ENCODE results near the gene NDUFV1. TPM values are rescaled to one million over a fixed set of nuclear protein-coding genes. Genes with fewer than 3 reads are reported as not detected.

The NDUFV1 gene
- total RNA-seq, 2 donors from 2014 or later: 424 to 522 TPM

- Histone ChIP-seq H3K4me1 (no peaks in the 10 kb centered on the region), H3K4me3 (no peak overlapping the region), H3K27me3 (no peaks in the 10 kb centered on the region), H3K9me3 (no peaks in the 10 kb centered on the region), H3K27ac (no peak overlapping the region), H3K36me3 (no peaks in the 10 kb centered on the region)
- no peak for DNase-seq (ENCODE audit: low spot score)
- no peak for TF ChIP-seq CTCF (IDR thresholded peaks at IDR 0.05)
These were observed 29.8 kb upstream of the NDUFV1 start for GRCh38 chr11:67576735-67577475.

- no peak for DNase-seq (ENCODE audit: low spot score)
- no peak for TF ChIP-seq CTCF (IDR thresholded peaks at IDR 0.05)
- no peaks in the 10 kb centered on the region for H3K9me3 ChIP-seq
- H3K4me1 ChIP-seq: peaks cover 0 to 6% of the 10 kb centered on the region in 2 donors
- no peaks in the 10 kb centered on the region for H3K36me3 ChIP-seq
- no peaks in the 10 kb centered on the region for H3K27me3 ChIP-seq
- H3K27ac ChIP-seq: no peak overlapping the region
- H3K4me3 ChIP-seq: no peak overlapping the region
These were observed 28.8 kb upstream of the NDUFV1 start for GRCh38 chr11:67577951-67578350.

- no peaks in the 10 kb centered on the region for H3K9me3 ChIP-seq
- H3K27ac ChIP-seq: no peak overlapping the region
- H3K36me3 ChIP-seq: peaks cover 15% of the 10 kb centered on the region
- H3K27me3 ChIP-seq: no peaks in the 10 kb centered on the region
- no peak for TF ChIP-seq CTCF (IDR thresholded peaks at IDR 0.05)
- H3K4me3 ChIP-seq: no peak overlapping the region
- peaks cover 0 to 20% of the 10 kb centered on the region in 2 donors for H3K4me1 ChIP-seq
- no peak for DNase-seq (ENCODE audit: low spot score)
These were observed 25.3 kb upstream of the NDUFV1 start for GRCh38 chr11:67581469-67581868.

GRCh38 chr11:67582011-67582410, 24.7 kb upstream of the NDUFV1 start:
- H3K27ac ChIP-seq: no peak overlapping the region
- DNase-seq (ENCODE audit: low spot score): no peak

GRCh38 chr11:67583247-67584204, 23.2 kb upstream of the NDUFV1 start, which contains the start of gene GSTP1:
TSS of gene GSTP1 (plus strand) at chr11:67583812. CDS start at chr11:67583844, 32 bp downstream.
- TF ChIP-seq CTCF (IDR thresholded peaks at IDR 0.05): peak; percentile 81 to 88
- Histone ChIP-seq H3K27me3 (no peaks in the 10 kb centered on the region), H3K27ac (peak within 1 kb of the TSS; percentile 98 to 99), H3K36me3 (peaks cover 26% of the 10 kb centered on the region), H3K4me1 (peaks cover 0 to 20% of the 10 kb centered on the region in 2 donors), H3K9me3 (no peaks in the 10 kb centered on the region), H3K4me3 (peak within 1 kb of the TSS; percentile 86 to 89)
- DNase-seq (ENCODE audit: low spot score): peak; percentile 93

More at GRCh38 chr11:67582011-67582410, 24.7 kb upstream of the NDUFV1 start:
- Histone ChIP-seq H3K9me3 (no peaks in the 10 kb centered on the region), H3K36me3 (peaks cover 20% of the 10 kb centered on the region), H3K4me3 (no peak overlapping the region), H3K4me1 (peaks cover 0 to 20% of the 10 kb centered on the region in 2 donors), H3K27me3 (no peaks in the 10 kb centered on the region)
- TF ChIP-seq CTCF (IDR thresholded peaks at IDR 0.05): no peak

All from right atrium auricular region (tissue), 2 donors.